Stimulated activated naive B cell treated with anti-CD40 and anti-IgM and Interleukin-4, amounts not matched to agents 10 μg/mL and 1 μg/mL and 100 μg/mL, for 72 hours (primary cell): ENCODE results near the gene SACM1L.

ENCODE experiments used
- ATAC-seq, 2 donors: fragments of 150-1000 bp; cut with Tn5 transposase; replicated peaks; 2 replicates each; pipeline ENCODE4 v1.10.0; 2021; ENCODE audit warnings: moderate library complexity in 1 of 2
- DNase-seq: peaks from one replicate; pipeline ENCODE4 v3.0.0; 2021
- H3K27ac Mint-ChIP-seq: one replicate; pipeline ENCODE4 v1.8.0; 2022; ENCODE audit warnings: mild to moderate bottlenecking, mixed read lengths
- H3K27me3 Mint-ChIP-seq, 2 donors: one replicate each; pipeline ENCODE4 v1.8.0; 2022; ENCODE audit warnings: mixed read lengths in 2 of 2
- H3K36me3 Mint-ChIP-seq, 2 donors: one replicate each; pipeline ENCODE4 v1.8.0; 2022; ENCODE audit warnings: mixed read lengths in 2 of 2, mild to moderate bottlenecking in 1 of 2
- H3K4me1 Mint-ChIP-seq, 2 donors: one replicate each; pipeline ENCODE4 v1.8.0; 2022; ENCODE audit warnings: mixed read lengths in 2 of 2, mild to moderate bottlenecking in 1 of 2
- H3K4me3 Mint-ChIP-seq, 2 donors: one replicate each; pipeline ENCODE4 v1.8.0; 2022; ENCODE audit warnings: mild to moderate bottlenecking in 2 of 2, mixed read lengths in 2 of 2, moderate library complexity in 1 of 2
- H3K9me3 Mint-ChIP-seq, 2 donors: one replicate each; pipeline ENCODE4 v1.8.0; 2022; ENCODE audit warnings: mixed read lengths in 2 of 2, mild to moderate bottlenecking in 1 of 2

SACM1L gene, protein sequence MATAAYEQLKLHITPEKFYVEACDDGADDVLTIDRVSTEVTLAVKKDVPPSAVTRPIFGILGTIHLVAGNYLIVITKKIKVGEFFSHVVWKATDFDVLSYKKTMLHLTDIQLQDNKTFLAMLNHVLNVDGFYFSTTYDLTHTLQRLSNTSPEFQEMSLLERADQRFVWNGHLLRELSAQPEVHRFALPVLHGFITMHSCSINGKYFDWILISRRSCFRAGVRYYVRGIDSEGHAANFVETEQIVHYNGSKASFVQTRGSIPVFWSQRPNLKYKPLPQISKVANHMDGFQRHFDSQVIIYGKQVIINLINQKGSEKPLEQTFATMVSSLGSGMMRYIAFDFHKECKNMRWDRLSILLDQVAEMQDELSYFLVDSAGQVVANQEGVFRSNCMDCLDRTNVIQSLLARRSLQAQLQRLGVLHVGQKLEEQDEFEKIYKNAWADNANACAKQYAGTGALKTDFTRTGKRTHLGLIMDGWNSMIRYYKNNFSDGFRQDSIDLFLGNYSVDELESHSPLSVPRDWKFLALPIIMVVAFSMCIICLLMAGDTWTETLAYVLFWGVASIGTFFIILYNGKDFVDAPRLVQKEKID

DNA sequence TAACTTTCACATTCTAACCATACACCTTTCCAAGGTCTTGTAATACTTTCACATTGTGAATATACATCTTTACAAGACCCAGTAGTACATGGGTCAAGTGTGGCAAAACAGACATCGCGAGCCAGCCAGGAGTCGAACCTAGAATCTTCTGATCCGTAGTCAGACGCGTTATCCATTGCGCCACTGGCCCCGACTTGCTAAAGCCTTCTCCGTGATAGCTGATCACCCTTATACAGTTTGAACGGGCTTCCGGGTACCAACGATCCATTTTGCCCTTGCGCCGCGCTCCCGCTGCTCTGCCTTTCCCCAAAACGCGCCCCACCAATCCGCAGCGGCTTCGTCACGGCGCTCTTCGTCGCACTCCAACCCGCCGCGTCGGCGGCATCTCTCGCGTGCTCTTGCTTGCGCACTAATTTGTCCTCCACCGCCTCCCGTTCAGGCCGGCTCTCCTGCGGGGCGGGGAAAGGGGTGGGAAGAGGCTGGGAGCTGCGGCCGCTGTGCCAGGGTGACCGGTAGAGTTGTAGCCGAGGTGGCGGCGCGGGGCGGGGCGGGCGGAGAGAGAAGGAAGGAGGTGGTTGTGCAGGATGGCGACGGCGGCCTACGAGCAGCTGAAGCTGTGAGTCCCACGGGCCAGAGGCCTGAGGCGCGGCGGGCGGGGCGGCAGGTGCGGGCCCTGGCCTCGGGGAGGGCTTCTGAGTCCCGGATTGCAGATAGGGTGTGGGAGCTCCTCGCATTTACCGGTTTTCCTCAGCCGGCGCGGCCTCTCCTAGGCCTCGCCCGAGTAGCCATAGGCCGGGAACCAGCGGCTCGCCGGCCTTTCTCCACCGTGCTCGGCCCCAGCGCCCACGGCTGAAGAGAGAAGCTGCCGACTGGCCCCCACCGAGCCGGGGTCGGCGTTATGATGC, at the start of gene SACM1L:
TSS of gene SACM1L (plus strand) at position 515 of the 905 bp plus-strand sequence. CDS start at position 585, 70 bp downstream.
- Mint-ChIP-seq H3K27me3 (peaks cover 5 to 6% of the 10 kb centered on the region in 2 donors), H3K4me1 (peaks cover 36 to 48% of the 10 kb centered on the region in 2 donors), H3K4me3 (peak within 1 kb of the TSS; percentile 82 to 87), H3K36me3 (peaks cover 19 to 28% of the 10 kb centered on the region in 2 donors), H3K27ac (peak within 1 kb of the TSS; percentile 98), H3K9me3 (peaks cover 0 to 2% of the 10 kb centered on the region in 2 donors)
- peak; percentile 97 for DNase-seq
- ATAC-seq, result peak; percentile 86 to 87

DNA sequence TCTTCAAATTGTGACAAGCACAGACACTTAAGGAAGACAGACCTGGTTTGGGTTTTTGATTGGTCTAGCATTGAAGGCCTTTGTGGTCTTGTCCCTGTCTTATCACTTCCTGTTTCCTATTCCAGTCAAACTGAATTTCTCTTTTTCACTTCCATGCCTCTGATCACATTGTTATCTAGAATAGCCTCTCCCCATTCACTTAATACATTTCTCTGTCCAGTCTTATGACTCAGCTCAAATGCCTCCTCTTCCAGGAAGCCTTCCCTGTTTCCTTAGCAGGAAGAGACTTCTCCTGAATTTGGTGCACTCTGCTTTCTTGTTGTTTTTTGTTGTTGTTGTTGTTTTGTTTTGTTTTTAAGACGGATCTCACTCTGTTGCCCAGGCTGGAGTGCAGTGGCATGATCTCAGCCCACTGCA, 49.1 kb upstream of the SACM1L start:
- H3K4me3 Mint-ChIP-seq, result peak overlapping the region in 1 of 2 donors; percentile 15
- ATAC-seq (peak; percentile 55 to 77), DNase-seq (no peak)
- H3K4me1 Mint-ChIP-seq, result peaks cover 25 to 53% of the 10 kb centered on the region in 2 donors
- H3K9me3 Mint-ChIP-seq, result no peaks in the 10 kb centered on the region
- H3K27me3 Mint-ChIP-seq, result no peaks in the 10 kb centered on the region
- no peak overlapping the region for H3K27ac Mint-ChIP-seq
- peaks cover 30 to 59% of the 10 kb centered on the region in 2 donors for H3K36me3 Mint-ChIP-seq

DNA sequence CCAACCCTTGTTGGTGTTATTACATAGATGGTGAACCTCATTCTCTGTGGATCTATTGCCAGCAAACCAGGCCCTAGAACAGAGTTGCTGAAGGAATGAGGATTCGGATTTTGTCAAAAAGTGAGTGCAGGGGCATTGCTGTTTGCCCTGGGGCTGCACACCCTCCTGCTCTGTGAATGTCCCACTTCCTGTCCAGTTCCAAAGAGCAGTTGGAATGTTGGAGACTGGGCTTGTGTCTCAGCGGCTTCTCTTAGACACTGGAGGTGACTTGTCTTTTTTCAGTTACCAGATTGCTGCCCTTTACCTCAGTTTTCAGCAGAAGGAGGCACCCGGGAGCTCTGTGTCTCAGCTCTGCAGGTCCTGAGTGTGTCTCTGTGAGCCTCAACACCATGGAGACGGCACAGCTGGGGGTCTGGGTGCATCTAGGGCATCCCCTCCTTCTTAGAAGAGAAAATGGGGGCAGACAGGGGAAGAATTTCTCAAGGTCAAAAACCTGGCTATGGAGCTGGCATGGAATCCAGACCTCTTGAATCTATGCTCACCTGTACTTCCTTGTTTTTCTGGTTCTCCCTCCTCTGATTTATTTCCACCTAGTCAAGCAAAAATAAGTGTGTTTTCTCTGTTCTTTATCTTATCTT, 48.4 kb upstream of the SACM1L start:
- Mint-ChIP-seq H3K4me1 (peaks cover 23 to 53% of the 10 kb centered on the region in 2 donors), H3K27me3 (no peaks in the 10 kb centered on the region), H3K27ac (peak overlapping the region; percentile 6), H3K36me3 (peaks cover 31 to 60% of the 10 kb centered on the region in 2 donors), H3K4me3 (no peak overlapping the region), H3K9me3 (no peaks in the 10 kb centered on the region)
- ATAC-seq, result no peak
- no peak for DNase-seq

DNA sequence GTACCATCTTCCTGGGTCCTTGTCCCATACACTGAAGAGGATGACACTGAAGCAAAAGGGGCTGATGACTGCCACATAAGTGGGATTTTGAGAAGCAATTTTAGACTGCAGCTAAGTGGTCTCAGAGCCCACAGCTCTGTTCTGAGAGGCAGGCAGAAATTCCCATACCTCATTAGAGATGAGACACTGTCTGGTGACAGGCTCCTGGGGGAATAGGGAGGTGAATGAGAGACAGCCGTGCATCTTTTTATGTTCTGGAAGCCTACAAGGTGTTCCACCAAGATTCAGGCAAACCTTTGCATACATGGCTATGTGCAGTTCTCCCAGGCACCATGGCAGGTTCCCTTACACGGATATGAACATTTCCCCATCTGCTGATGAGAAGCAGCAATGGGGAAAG, 47.4 kb upstream of the SACM1L start:
- Mint-ChIP-seq H3K4me1 (peaks cover 27 to 57% of the 10 kb centered on the region in 2 donors), H3K36me3 (peaks cover 27 to 57% of the 10 kb centered on the region in 2 donors), H3K9me3 (no peaks in the 10 kb centered on the region), H3K27ac (no peak overlapping the region), H3K4me3 (no peak overlapping the region), H3K27me3 (no peaks in the 10 kb centered on the region)
- no peak for DNase-seq
- no peak for ATAC-seq

DNA sequence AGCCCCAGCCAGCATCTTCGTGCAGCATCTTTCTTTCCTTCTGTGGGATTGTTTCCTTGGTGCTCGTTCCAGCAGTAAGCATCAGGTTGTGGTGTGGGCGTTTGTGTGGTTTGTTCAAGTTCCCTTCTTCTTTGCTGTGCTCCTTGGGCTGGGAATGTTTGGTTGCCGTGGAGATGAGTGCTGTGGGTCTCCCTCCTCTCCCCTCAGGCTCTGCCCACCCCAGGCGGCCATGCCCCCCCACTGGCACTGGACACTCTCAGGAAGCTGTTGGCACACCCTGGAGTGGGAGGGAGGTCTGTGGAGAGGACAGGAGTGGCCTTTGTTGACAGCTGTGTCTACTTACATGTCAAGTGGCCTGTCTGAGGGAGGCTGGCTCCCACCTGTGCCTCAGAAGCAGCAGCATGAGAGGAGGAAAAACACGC, 46.5 kb upstream of the SACM1L start:
- Mint-ChIP-seq H3K36me3 (peaks cover 23 to 58% of the 10 kb centered on the region in 2 donors), H3K4me3 (no peak overlapping the region), H3K27ac (peak overlapping the region; percentile 51), H3K9me3 (peaks cover 0 to 1% of the 10 kb centered on the region in 2 donors), H3K4me1 (peaks cover 31 to 67% of the 10 kb centered on the region in 2 donors), H3K27me3 (no peaks in the 10 kb centered on the region)
- no peak for DNase-seq
- no peak for ATAC-seq

DNA sequence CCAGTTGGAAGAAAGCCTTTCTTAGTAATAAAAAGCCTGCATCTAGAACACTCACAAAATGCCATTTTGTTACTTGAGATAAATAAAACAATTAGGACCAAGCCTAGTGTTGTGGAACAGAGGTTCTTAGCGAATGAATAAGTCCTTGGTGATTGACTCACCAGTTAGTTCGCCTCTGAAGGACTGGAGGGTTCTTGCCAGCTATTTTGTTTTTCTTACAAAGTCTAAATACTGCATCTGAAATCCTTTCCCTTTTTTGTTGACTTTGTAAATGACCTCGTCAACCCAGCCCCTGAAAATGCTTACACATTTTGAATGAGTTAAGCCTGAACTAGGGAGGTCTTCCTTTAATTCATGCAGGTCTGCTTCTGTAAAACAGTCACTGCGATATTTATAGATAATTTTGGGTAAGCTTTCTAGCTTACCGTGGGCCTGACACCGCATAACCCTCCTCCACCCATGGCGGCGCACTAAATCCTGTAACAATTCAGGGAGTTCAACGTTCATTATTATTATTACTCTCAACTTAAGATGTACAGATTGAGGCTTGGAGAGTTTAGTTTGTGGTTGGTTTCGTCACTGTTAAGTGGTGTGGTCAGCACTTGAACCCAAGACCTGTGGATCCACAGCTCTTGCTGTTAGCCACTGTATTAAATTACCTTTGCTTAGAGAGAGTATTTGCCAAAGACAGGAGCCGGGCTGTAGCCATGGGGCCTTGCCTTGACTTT, 45.0 kb upstream of the SACM1L start:
- no peak for ATAC-seq
- Mint-ChIP-seq H3K27me3 (no peaks in the 10 kb centered on the region), H3K4me1 (peaks cover 33 to 63% of the 10 kb centered on the region in 2 donors), H3K9me3 (peaks cover 1 to 7% of the 10 kb centered on the region in 2 donors), H3K36me3 (peaks cover 35 to 64% of the 10 kb centered on the region in 2 donors), H3K4me3 (no peak overlapping the region), H3K27ac (peak overlapping the region; percentile 15)
- DNase-seq, result no peak

DNA sequence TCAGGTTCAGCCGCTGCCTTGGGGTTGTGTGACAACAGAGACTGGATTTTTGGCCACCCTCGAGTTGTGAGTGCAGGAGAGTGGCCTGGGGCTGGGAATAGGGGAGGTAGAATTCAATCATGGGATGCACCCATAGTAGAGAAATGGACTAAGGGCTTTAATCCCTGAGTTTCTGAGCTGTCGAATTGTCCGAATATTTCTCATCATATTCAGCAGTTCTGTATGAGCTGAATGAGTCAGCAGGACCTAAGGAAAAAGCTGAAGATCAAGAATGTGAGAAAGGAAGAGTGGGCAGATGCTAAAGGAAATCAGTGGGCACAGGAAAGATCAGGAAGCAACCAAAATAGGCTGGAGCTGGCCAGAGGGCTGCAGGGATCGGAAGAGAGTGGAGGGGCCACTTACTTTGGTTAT, 44.4 kb upstream of the SACM1L start:
- H3K27ac Mint-ChIP-seq, result peak overlapping the region; percentile 15
- H3K27me3 Mint-ChIP-seq, result no peaks in the 10 kb centered on the region
- H3K4me3 Mint-ChIP-seq, result no peak overlapping the region
- ATAC-seq, result no peak
- peaks cover 2 to 8% of the 10 kb centered on the region in 2 donors for H3K9me3 Mint-ChIP-seq
- no peak for DNase-seq
- H3K36me3 Mint-ChIP-seq, result peaks cover 36 to 65% of the 10 kb centered on the region in 2 donors
- H3K4me1 Mint-ChIP-seq, result peaks cover 31 to 60% of the 10 kb centered on the region in 2 donors

DNA sequence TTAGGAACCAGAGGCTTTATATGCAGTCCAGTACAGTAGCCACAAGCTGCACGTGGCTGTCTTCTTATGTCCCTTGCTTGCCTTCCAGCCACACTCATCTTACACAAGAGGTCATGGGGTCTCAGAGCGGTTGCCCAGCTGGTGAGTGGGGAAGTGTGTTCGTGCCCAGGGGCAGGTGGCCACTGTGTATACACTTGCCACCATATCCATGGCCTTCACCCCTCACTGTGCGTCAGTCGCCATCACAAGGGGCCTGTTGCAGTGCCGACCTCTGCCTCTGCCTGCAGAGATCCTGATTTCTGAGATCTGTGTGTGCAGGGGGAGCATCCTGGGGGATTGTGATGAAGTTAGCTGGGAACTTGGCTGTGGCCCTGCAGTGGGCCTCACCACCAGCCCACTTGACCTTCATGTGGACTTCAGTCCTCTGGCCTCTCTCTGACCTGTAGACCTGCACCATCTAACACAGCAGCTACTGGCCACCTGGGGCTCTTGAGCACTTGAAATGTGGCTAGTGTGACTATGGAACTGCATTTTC, 43.1 kb upstream of the SACM1L start:
- no peaks in the 10 kb centered on the region for H3K27me3 Mint-ChIP-seq
- H3K4me3 Mint-ChIP-seq, result no peak overlapping the region
- H3K36me3 Mint-ChIP-seq, result peaks cover 46 to 64% of the 10 kb centered on the region in 2 donors
- ATAC-seq, result no peak
- H3K9me3 Mint-ChIP-seq, result peaks cover 5 to 11% of the 10 kb centered on the region in 2 donors
- peak overlapping the region; percentile 63 for H3K27ac Mint-ChIP-seq
- DNase-seq, result no peak
- peaks cover 32 to 54% of the 10 kb centered on the region in 2 donors for H3K4me1 Mint-ChIP-seq

DNA sequence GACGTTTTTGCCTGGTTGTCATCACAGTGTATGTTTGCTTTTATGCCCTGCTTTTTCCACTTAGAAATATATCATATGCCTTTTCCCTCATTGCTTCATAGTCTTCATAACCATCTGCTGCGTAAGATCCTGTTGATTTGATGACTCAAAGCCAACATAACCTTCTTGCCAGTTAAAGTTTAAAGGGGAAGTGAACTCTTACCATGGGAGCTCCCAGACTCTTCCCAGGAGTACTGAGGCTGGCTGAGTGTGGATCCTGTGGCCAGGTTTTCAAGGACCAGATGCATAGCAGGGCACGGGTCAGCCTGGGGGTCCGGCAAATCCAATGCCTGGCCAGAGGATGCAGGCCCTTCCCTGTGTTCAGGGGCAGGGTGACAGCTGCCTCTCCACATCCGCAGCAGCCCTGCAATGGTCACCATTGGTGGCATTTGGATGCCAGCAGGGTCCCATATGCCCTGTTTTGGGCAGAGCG, 42.0 kb upstream of the SACM1L start:
- DNase-seq (no peak), ATAC-seq (no peak)
- no peaks in the 10 kb centered on the region for H3K27me3 Mint-ChIP-seq
- H3K36me3 Mint-ChIP-seq, result peaks cover 47 to 62% of the 10 kb centered on the region in 2 donors
- no peak overlapping the region for H3K4me3 Mint-ChIP-seq
- no peak overlapping the region for H3K27ac Mint-ChIP-seq
- H3K4me1 Mint-ChIP-seq, result peaks cover 35 to 52% of the 10 kb centered on the region in 2 donors
- H3K9me3 Mint-ChIP-seq, result peaks cover 5 to 11% of the 10 kb centered on the region in 2 donors

DNA sequence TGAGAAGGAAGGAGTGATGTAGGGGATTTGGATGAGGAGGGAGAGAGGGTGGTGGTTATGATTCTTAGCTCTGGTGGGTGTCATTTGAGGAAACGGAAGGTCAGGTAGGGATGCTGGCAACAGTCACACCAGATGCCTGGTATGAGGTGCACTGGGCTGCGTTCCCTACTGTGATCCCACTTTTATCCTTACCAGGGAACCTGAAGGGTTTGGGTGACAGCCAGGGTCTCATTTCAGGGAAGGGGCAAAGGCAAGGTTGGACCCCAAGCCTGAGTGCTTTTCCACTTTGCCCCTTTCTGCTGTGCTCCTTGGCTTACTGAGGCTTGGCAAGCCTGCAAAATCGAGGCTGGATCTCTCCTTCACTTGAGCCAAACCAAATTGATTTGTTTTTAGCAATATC, 36.0 kb upstream of the SACM1L start:
- Mint-ChIP-seq H3K27ac (no peak overlapping the region), H3K27me3 (no peaks in the 10 kb centered on the region), H3K9me3 (peaks cover 5% of the 10 kb centered on the region in 2 donors), H3K4me1 (peaks cover 30 to 51% of the 10 kb centered on the region in 2 donors), H3K36me3 (peaks cover 30 to 49% of the 10 kb centered on the region in 2 donors), H3K4me3 (no peak overlapping the region)
- DNase-seq, result no peak
- no peak for ATAC-seq

DNA sequence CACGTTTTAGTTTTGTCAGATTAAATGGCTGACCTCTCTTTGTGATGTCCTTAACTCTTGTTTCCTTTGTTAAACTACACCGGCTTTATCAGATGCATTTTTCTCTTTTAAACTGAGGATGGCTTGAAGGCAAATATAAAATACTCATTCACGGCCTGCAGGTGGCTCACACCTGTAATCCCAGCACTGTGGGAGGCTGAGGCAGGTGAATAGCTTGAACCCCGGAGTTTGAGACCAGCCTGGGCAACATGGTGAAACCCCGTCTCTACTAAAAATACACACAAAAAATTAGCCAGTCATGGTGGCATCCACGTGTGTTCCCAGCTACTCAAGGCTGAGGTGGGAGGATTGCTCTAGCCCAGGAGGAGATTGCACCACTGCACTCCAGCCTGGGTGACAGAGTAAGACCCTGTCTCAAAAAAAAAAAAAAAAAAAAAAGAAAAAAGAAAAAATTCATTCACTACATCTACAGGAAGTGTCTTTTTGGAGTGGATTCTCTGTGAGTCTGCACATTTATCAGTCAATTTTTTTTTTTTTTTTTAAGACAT, 34.7 kb upstream of the SACM1L start:
- H3K27ac Mint-ChIP-seq, result no peak overlapping the region
- ATAC-seq (no peak), DNase-seq (no peak)
- H3K27me3 Mint-ChIP-seq, result no peaks in the 10 kb centered on the region
- peaks cover 30 to 51% of the 10 kb centered on the region in 2 donors for H3K4me1 Mint-ChIP-seq
- H3K9me3 Mint-ChIP-seq, result peaks cover 4% of the 10 kb centered on the region in 2 donors
- no peak overlapping the region for H3K4me3 Mint-ChIP-seq
- peaks cover 21 to 39% of the 10 kb centered on the region in 2 donors for H3K36me3 Mint-ChIP-seq

DNA sequence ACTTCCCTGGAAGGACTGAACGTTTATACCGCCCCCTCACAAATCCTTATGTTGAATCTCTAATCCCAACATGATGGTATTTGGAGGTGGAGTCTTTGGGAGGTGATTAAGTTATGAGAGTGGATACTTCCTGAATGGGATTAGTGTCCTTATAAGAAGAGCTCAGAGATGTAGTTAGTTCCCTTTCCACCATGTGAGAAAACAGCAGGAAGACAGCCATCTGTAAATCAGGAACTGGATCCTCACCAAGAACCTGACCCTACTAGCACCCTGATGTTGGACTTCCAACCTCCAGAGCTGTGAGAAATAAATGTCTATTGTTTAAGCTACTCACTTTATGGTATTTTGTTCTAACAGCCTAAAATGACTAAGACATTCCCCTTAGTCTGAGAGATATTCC, 33.3 kb upstream of the SACM1L start:
- Mint-ChIP-seq H3K4me1 (peaks cover 28 to 56% of the 10 kb centered on the region in 2 donors), H3K4me3 (no peak overlapping the region), H3K27me3 (no peaks in the 10 kb centered on the region), H3K27ac (no peak overlapping the region), H3K9me3 (peaks cover 0 to under 1% of the 10 kb centered on the region in 2 donors), H3K36me3 (peaks cover 14 to 32% of the 10 kb centered on the region in 2 donors)
- DNase-seq (no peak), ATAC-seq (no peak)
